GM19438 (cell line): ENCODE measurements around the gene CPTP.

Source experiments
- ATAC-seq: cut with Tn5 transposase; IDR thresholded peaks from one replicate; pipeline ENCODE4 v1.9.1; 2021; ENCODE audit warnings: low read depth; ENCODE audit not compliant: unreplicated experiment

The CPTP gene

GRCh38 chr1:1376551-1377226 is 52.1 kb downstream of the CPTP start:
- no peak for ATAC-seq

- ATAC-seq, result no peak
These were observed 53.1 kb downstream of the CPTP start for GRCh38 chr1:1377540-1378205.
